ENCODE measurements around the gene SLC4A8. TPM values are rescaled to one million over a fixed set of nuclear protein-coding genes. Genes with fewer than 3 reads are reported as not detected.
A peak's percentile ranks its signal among the peaks of the same experiment; 100 is the strongest.

The SLC4A8 gene
- total and polyA plus RNA-seq, 8 donors, result 1.0 to 5.5 (median 2.7) TPM

DNA sequence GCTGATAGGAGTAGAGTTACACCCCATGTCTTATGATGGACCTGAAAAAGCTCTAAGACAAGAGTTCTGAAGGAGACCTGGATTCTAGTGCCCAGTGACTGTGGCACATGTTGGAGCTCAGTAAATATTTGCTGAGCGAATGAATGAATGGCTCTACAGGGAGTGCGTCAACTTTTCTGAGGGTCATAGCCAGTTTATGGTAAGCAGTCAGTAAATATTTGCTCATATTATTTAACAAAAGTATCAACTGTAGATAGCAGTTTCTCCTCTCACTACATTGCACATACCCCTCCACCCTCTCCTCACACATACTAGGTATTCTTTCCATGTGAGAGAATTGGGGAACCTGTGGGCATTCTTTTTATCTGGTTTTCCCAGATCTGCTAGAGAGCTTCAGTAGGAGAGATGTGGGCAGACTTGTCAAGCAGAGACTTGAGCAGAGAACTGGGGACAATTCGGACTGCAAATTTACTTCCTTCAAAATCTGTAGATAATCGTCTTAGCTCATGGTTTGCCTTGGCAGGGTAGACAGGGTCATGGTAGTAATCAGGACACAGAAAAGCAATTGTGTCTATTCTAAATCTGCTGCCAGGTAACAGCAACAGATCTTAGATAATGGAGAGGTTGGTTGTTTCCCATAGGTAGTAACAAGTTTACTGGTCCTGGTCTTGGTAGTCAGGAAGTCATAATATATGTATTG, 5.7 kb downstream of the SLC4A8 start:
- intact Hi-C loops (cut with DNase I), result no loop called here
- no peaks in the 10 kb centered on the region for H3K27me3 ChIP-seq
- no peak overlapping the region for H3K4me3 ChIP-seq
- H3K9me3 ChIP-seq, result no peaks in the 10 kb centered on the region
- H3K4me1 ChIP-seq, result peaks cover 0 to 10% (median 10%) of the 10 kb centered on the region in 3 donors
- DNase-seq (peak in 3 of 6 donors; percentile 21 to 70 (median 31)), FAIRE-seq (no peak), ATAC-seq (peak; percentile 88 to 93 (median 90))
- no peaks in the 10 kb centered on the region for H3K36me3 ChIP-seq
- TF ChIP-seq, protein P1, sequence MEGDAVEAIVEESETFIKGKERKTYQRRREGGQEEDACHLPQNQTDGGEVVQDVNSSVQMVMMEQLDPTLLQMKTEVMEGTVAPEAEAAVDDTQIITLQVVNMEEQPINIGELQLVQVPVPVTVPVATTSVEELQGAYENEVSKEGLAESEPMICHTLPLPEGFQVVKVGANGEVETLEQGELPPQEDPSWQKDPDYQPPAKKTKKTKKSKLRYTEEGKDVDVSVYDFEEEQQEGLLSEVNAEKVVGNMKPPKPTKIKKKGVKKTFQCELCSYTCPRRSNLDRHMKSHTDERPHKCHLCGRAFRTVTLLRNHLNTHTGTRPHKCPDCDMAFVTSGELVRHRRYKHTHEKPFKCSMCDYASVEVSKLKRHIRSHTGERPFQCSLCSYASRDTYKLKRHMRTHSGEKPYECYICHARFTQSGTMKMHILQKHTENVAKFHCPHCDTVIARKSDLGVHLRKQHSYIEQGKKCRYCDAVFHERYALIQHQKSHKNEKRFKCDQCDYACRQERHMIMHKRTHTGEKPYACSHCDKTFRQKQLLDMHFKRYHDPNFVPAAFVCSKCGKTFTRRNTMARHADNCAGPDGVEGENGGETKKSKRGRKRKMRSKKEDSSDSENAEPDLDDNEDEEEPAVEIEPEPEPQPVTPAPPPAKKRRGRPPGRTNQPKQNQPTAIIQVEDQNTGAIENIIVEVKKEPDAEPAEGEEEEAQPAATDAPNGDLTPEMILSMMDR (IDR thresholded peaks at IDR 0.05), result no peak
- WGBS, 2 donors, result 18 to 23% methylated on average over 4 of the region's 4 CpGs
- H3K27ac ChIP-seq, result peak overlapping the region; percentile 28 to 79 (median 48)

DNA sequence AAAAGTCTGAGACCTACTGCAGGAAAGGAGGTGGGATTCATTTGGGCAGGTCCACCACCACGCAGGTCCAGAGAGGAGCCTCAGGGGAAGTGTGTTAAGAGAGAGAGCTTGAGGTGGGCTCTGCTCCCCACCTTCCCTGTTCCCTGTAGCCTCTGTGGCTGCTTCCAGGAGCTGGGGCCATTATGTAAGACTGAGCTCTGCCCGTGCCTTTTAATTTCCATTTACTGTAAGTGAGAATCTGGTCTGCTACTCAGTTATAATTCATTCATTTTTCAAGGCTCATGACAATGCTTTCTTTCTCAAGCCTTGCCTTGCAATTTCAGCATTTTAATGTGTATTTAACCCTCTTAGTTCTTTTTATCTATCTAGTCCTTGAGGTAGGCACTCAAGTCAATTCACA, 8.3 kb downstream of the SLC4A8 start:
- TF ChIP-seq, protein P1 (IDR thresholded peaks at IDR 0.05), result no peak
- DNase-seq (no peak), ATAC-seq (no peak), FAIRE-seq (no peak)
- WGBS, 2 donors, result 90 to 94% methylated on average over 2 of the region's 2 CpGs
- no peak overlapping the region for H3K27ac ChIP-seq
- peaks cover 0 to 4% (median 0%) of the 10 kb centered on the region in 4 donors for H3K27me3 ChIP-seq
- H3K9me3 ChIP-seq, result no peaks in the 10 kb centered on the region
- H3K4me1 ChIP-seq, result peaks cover 0 to 10% (median 10%) of the 10 kb centered on the region in 3 donors
- intact Hi-C loops (cut with DNase I), result no loop called here
- no peaks in the 10 kb centered on the region for H3K36me3 ChIP-seq
- no peak overlapping the region for H3K4me3 ChIP-seq

GRCh38 chr12:51434305-51434704, 9.7 kb downstream of the SLC4A8 start:
- ATAC-seq (no peak), DNase-seq (no peak), FAIRE-seq (no peak)
- H3K4me3 ChIP-seq, result no peak overlapping the region
- no peaks in the 10 kb centered on the region for H3K9me3 ChIP-seq
- H3K27ac ChIP-seq, result no peak overlapping the region
- no peaks in the 10 kb centered on the region for H3K36me3 ChIP-seq
- peaks cover 0 to 10% (median 8%) of the 10 kb centered on the region in 3 donors for H3K4me1 ChIP-seq
- TF ChIP-seq, protein P1 (IDR thresholded peaks at IDR 0.05), result no peak
- intact Hi-C loops (cut with DNase I), result no loop called here
- WGBS, 2 donors, result 23 to 31% methylated on average over 1 of the region's 1 CpG
- H3K27me3 ChIP-seq, result peaks cover 0 to 4% (median 0%) of the 10 kb centered on the region in 4 donors

GRCh38 chr12:51437431-51437830, 12.8 kb downstream of the SLC4A8 start:
- no peak for DNase-seq
- H3K27ac ChIP-seq, result no peak overlapping the region
- 71 to 82% methylated on average over 1 of the region's 1 CpG for WGBS, 2 donors
- intact Hi-C loops (cut with DNase I), result no loop called here
- H3K4me3 ChIP-seq, result no peak overlapping the region
- no peak for FAIRE-seq
- H3K4me1 ChIP-seq, result no peaks in the 10 kb centered on the region
- H3K36me3 ChIP-seq, result no peaks in the 10 kb centered on the region
- peaks cover 0 to 4% (median 0%) of the 10 kb centered on the region in 4 donors for H3K27me3 ChIP-seq
- ATAC-seq, result peak in 1 of 4 donors; percentile 9
- H3K9me3 ChIP-seq, result no peaks in the 10 kb centered on the region
- TF ChIP-seq, protein P1 (IDR thresholded peaks at IDR 0.05), result no peak

DNA sequence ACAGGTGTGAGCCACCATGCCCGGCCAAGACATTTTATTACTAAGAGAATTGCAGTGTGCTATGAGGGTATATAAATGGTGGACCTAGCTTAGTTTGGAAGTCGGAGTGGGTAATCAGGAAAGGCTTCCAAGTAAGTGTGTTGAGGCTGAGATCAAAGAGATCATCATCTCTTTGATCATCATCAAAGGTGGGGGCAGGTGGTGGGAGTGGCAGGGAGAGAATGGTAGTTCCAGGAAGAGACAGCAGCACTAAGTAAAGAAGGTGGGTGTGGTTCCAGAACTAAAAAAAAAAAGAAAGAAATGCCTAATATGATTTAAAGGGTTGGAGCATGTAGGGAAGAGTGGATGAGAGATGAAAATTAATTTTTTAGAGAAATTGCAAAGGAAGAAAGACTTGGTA, 14.7 kb downstream of the SLC4A8 start:
- FAIRE-seq (no peak), DNase-seq (no peak), ATAC-seq (no peak)
- 90 to 94% methylated on average over 2 of the region's 2 CpGs for WGBS, 2 donors
- Histone ChIP-seq H3K9me3 (no peaks in the 10 kb centered on the region), H3K27me3 (peaks cover 0 to 4% (median 0%) of the 10 kb centered on the region in 4 donors), H3K27ac (no peak overlapping the region), H3K4me3 (no peak overlapping the region), H3K4me1 (no peaks in the 10 kb centered on the region), H3K36me3 (no peaks in the 10 kb centered on the region)
- intact Hi-C loops (cut with DNase I), result no loop called here
- TF ChIP-seq, protein P1 (IDR thresholded peaks at IDR 0.05), result no peak

All from pancreas (tissue), 10 donors.